NCI-H345 treated with DMSO at 0.1 percent for 48 hours (cell line): ENCODE measurements around the gene BTBD3.
A peak's percentile ranks its signal among the peaks of the same experiment; 100 is the strongest.

Experiments
- DNase-seq: peaks from one replicate; lab custom pipeline; 2025; ENCODE audit not compliant: unreplicated experiment; lab: John Stamatoyannopoulos, UW

Gene BTBD3

GRCh38 chr20:11917663-11918062, at the start of gene BTBD3:
TSS of gene BTBD3 (plus strand) at chr20:11917893. CDS start at chr20:11918276, 383 bp downstream.
- peak; percentile 91 for DNase-seq

GRCh38 chr20:11869641-11870040, 48.1 kb upstream of the BTBD3 start:
- DNase-seq: no peak

- no peak for DNase-seq
Observed at GRCh38 chr20:11870411-11870810, 47.3 kb upstream of the BTBD3 start.

- DNase-seq: no peak
Observed at GRCh38 chr20:11876555-11876954, 41.1 kb upstream of the BTBD3 start.

GRCh38 chr20:11880680-11881079, 37.0 kb upstream of the BTBD3 start:
- DNase-seq: no peak

- no peak for DNase-seq
Observed at GRCh38 chr20:11881449-11881848, 36.2 kb upstream of the BTBD3 start.

- DNase-seq: no peak
Observed at GRCh38 chr20:11882651-11883050, 35.0 kb upstream of the BTBD3 start.

GRCh38 chr20:11888648-11889047, 29.0 kb upstream of the BTBD3 start:
- no peak for DNase-seq

- DNase-seq: peak; percentile 93
Observed at GRCh38 chr20:11890331-11891076, 27.2 kb upstream of the BTBD3 start.

GRCh38 chr20:11891077-11891775, 26.5 kb upstream of the BTBD3 start:
- DNase-seq: peak; percentile 87

GRCh38 chr20:11891776-11892545, 25.7 kb upstream of the BTBD3 start:
- DNase-seq: peak; percentile 93

- no peak for DNase-seq
Observed at GRCh38 chr20:11894062-11894461, 23.6 kb upstream of the BTBD3 start.

GRCh38 chr20:11895861-11896387, 21.8 kb upstream of the BTBD3 start:
- DNase-seq: no peak

GRCh38 chr20:11901127-11901526, 16.6 kb upstream of the BTBD3 start:
- no peak for DNase-seq

GRCh38 chr20:11902285-11902697, 15.4 kb upstream of the BTBD3 start:
- DNase-seq: no peak

GRCh38 chr20:11905460-11906179, 12.1 kb upstream of the BTBD3 start:
- DNase-seq: no peak

GRCh38 chr20:11906626-11907480, 10.8 kb upstream of the BTBD3 start:
- peak; percentile 27 for DNase-seq

- no peak for DNase-seq
Observed at GRCh38 chr20:11907621-11908020, 10.1 kb upstream of the BTBD3 start.

- DNase-seq: no peak
Observed at GRCh38 chr20:11912013-11912658, 5.6 kb upstream of the BTBD3 start.
